GM12864 (cell line): ENCODE measurements around the gene NACAD.

Experiments
- DNase-seq: peaks from one replicate; pipeline ENCODE4 v3.0.0-alpha.2; 2011; ENCODE audit warnings: low read depth
- H3K4me3 ChIP-seq: 2 replicates; pipeline ENCODE4 v1.5.1; 2011; ENCODE audit warnings: mild to moderate bottlenecking, low read depth, low read length, control low read depth
- CTCF ChIP-seq: IDR thresholded peaks from 2 replicates; pipeline ENCODE4 v1.5.1; 2011; ENCODE audit warnings: low read depth, mild to moderate bottlenecking, moderate library complexity, low read length, control low read depth, inconsistent platforms; ENCODE audit errors: missing control alignments

The NACAD gene

GRCh38 chr7:45060295-45060694 lies 28.5 kb downstream of the NACAD start:
- H3K4me3 ChIP-seq: no peak overlapping the region
- DNase-seq: no peak
- no peak for TF ChIP-seq CTCF

- no peak overlapping the region for H3K4me3 ChIP-seq
- no peak for TF ChIP-seq CTCF
These were observed 30.9 kb downstream of the NACAD start for GRCh38 chr7:45057878-45058277.

DNA sequence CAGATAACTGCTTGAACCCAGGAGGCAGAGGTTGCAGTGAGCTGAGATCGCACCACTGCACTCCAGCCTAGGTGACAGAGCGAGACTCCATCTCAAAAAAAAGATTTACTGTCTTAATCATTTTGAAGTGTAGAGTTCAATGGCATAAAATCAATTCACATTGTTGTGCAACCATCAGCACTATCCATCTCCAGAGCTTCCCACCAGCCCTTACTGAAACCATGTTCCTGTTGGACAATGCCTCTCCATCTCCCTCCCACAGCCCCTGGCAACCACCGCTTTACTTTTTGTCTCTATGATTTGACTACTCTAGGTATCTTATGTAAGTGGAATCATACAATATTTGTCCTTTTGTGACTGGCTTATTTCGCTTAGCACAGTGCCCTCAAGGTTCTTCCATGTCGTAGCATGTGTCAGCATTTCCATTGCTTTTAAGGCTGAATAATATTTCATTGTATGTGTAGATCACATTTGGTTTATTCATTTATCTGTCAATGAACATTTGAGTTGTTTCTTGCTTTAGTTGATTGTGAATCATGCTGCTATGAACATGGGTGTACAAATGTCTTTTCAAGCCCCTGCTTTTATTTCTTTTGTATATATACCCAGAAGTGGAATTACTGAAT lies 33.1 kb downstream of the NACAD start:
- H3K4me3 ChIP-seq: no peak overlapping the region
- TF ChIP-seq CTCF: no peak
- no peak for DNase-seq

More at GRCh38 chr7:45057878-45058277, 30.9 kb downstream of the NACAD start:
- no peak for DNase-seq

DNA sequence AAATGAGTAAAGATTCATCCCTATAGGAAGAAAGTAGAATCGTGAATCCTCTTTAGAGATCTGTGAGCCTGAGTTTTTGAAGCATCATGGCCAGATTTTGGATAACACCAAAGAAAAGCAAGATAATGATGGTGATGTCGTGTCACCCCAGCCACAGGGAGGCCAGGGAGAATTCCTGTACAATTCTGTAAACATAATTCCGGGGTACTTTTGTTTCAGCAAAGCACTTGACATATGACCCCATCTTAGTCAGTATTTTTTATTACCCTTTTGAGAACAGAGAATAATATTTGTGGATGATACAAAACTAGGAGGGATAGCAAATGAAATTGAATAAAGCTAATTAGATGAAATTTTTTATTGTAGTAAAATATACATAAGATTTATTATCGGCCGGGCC lies 33.8 kb downstream of the NACAD start:
- no peak for DNase-seq
- TF ChIP-seq CTCF: no peak
- no peak overlapping the region for H3K4me3 ChIP-seq

GRCh38 chr7:45054442-45054841 lies 34.3 kb downstream of the NACAD start:
- H3K4me3 ChIP-seq: no peak overlapping the region
- no peak for DNase-seq
- TF ChIP-seq CTCF: no peak

- H3K4me3 ChIP-seq: no peak overlapping the region
- TF ChIP-seq CTCF: no peak
- no peak for DNase-seq
These were observed 34.8 kb downstream of the NACAD start for GRCh38 chr7:45053941-45054340.

DNA sequence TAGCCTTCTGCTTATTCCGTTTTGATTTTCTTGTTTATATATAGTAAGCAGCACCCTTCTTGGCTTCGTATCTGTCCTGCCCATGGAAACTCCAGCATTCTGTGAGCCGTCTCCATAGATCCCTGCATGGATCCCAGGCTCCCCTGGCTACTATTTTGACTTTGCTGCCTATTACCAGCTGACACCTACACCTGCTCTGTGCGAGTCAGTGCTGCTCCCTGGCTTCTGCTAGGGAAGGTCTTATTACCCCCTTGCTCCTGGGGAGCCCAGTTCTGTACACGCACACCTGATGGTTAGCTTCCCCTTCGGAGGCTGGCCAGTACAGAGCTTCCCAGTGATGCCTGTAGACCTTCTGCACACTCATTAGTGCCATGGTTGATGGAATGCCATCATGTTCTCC lies 35.4 kb downstream of the NACAD start:
- TF ChIP-seq CTCF: no peak
- no peak overlapping the region for H3K4me3 ChIP-seq
- no peak for DNase-seq
